ENCODE data around the gene CD33.
"Not testable (repeated sequence)": the region's sequence is repeated elsewhere in the genome, so short reads cannot be mapped to it uniquely, and the experiment has no call there.

CD33 gene

DNA sequence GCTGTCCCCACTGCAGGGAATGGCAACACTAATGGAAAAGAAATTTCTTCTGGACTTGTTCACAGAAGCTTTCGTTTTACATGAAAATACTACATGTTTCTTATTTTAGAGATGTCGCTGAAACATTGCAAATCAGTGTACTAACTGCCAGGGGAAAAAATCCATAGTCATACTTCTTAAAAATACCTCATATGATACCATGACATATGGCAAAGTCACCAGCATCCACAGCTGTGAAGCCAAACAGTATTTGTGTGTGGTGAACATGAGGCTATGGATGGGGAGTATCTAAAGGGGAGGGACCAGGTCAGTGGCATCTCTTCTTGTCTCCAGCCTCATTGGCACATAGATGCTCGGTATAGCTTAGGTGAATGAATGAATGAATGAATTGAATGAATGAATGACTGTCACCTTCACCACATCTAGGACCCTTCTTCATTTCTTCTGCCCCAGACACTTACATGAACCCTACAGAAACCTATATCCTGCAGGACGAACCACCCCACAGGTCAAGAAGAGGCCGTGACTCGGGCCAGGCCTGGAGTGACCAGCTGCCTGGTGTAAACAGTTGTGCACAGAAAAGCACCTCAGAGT is 14.6 kb upstream of the CD33 start:
- no peak for DNase-seq (ENCODE audit: low read depth in 3 of 3, low spot score in 1 of 3)

DNA sequence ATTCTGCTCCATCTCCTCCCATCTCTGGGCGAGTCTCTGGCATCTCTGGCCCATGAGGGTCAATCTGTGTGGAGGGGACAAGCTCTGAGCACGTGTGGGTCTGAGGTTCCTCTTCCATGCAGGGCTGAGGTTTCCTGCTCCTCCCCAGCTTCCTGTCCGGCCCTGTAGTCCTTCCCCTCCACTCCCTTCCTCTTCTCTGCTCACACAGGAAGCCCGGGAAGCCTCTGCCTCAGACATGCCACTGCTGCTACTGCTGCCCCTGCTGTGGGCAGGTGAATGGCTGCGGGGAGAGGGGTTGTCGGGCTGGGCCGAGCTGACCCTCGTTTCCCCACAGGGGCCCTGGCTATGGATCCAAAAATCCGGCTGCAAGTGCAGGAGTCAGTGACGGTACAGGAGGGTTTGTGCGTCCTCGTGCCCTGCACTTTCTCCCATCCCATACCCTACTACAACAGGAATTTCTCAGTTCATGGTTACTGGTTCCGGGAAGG is 14.0 kb upstream of the CD33 start:
- DNase-seq (ENCODE audit: low read depth in 3 of 3, low spot score in 1 of 3): not testable (repeated sequence)

DNA sequence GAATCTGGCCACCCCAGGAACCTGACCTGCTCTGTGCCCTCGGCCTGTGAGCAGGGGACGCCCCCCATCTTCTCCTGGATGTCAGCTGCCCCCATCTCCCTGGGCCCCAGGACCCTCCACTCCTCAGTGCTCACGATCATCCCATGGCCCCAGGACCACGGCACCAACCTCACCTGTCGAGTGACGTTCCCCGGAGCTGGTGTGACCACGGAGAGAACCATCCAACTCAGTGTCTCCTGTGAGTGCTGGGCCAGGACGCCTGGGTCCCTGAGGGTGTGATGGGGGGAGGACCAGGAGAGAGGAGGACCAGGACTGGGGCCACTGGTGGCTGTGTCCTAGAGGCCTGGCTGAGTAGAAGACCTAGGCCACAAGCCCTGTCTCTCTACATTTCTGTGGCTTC is 13.0 kb upstream of the CD33 start:
- no peak for DNase-seq (ENCODE audit: low read depth in 3 of 3, low spot score in 1 of 3)

GRCh38 chr19:51219307-51219706 is 5.6 kb upstream of the CD33 start:
- no peak for DNase-seq (ENCODE audit: low read depth in 3 of 3, low spot score in 1 of 3)

GRCh38 chr19:51219971-51220370 is 4.9 kb upstream of the CD33 start:
- DNase-seq (ENCODE audit: low read depth in 3 of 3, low spot score in 1 of 3): no peak

DNA sequence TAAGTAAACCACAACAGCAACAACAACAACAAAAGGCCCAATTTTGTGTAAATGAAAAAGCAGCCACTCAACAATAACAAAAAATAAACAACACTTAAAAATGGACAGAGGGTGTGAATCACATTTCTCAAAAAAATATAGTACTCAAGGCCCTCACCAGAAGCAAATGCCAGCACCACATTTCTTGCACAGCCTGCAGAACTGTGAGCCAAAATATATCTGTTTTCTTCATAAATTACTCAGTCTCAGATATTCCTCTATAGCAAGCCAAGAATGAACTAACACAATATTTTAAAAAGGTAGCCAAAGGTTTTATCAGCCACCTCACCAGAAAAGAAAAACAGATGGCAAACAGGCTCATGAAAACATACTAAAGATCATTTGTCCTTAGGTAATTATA is 3.9 kb upstream of the CD33 start:
- no peak for DNase-seq (ENCODE audit: low read depth in 3 of 3, low spot score in 1 of 3)

DNA sequence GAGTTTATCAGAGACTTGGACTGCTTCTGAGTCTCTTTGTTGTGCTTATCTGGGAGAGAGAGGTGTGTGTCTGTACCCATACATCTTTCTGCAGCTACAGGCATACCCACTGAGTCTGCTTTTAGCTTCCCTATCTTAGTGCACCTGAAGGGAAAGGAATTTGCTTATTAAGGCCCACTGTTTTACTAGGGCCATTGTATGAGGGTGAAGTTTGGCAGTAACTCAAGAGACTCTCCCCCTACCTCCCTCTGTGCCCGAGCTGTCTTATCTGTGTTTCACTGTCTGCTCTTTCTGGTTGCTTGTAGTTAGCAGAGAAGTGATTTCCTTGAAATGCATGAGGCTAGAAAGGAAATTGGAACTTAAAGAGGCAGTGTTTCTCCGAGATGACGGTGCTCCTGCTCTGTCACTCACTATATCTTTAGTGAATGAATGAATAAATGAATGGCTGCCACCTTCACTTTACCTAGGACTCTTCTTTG is 678 bp upstream of the CD33 start:
- no peak for DNase-seq (ENCODE audit: low read depth in 3 of 3, low spot score in 1 of 3)

DNA sequence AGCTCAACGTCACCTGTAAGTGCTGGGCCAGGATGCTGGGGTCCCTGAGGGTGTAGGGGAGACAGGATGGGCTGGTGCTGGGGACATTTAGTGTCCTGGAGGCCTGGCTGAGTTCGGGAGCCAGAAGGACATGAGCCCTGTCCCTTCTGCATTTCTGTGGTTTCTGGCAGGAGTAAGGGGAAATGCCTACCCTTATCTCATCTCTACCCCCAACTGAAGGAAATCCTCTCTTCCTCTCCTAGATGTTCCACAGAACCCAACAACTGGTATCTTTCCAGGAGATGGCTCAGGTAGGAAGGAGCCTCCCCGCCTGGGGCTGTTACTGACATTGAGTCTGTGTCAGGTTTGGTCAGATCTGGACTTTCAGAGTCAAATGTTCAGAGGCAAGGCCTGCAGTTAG is 1.2 kb downstream of the CD33 start:
- DNase-seq (ENCODE audit: low read depth in 3 of 3, low spot score in 1 of 3): no peak

- DNase-seq (ENCODE audit: low read depth in 3 of 3, low spot score in 1 of 3): no peak
Measured at GRCh38 chr19:51227326-51227725, 2.4 kb downstream of the CD33 start.

- no peak for DNase-seq (ENCODE audit: low read depth in 3 of 3, low spot score in 1 of 3)
Measured at GRCh38 chr19:51227966-51228365, 3.1 kb downstream of the CD33 start.

GRCh38 chr19:51240866-51241265 is 16.0 kb downstream of the CD33 start:
- no peak for DNase-seq (ENCODE audit: low read depth in 3 of 3, low spot score in 1 of 3)

DNA sequence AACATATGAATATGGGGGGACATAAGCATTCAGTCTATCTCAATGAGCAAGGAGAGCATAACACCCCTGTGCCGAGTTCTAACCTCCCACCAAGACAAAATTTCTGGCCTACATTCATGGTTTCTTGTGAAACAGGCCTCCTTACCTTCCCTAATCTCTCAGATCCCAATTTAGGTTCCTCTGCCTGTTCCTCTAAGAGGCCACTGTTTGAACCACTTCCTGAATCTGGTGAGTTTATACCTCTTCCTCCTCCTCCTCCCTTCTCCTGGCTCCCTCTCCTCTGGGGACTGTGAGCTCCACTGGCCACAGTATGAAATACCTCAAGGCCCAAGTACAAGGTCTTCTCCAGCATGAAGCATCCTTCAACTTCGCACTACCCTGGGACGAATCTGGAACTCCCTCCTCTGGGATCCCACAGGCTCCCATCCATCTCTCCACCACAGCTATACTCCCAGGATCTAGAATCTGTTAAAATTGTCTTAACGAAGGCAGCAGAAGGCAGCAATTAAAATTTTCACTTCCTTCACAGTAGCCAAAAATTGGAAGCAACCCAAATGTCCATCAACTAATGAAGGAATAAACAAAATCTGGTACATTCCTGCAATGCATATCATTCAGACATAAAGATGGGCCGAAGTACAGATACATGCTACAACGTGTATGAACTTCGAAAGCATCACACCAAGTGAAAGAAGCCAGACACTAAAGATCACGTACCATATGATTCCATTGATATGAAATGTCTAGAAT is 18.2 kb downstream of the CD33 start:
- no peak for DNase-seq (ENCODE audit: low read depth in 3 of 3, low spot score in 1 of 3)

DNA sequence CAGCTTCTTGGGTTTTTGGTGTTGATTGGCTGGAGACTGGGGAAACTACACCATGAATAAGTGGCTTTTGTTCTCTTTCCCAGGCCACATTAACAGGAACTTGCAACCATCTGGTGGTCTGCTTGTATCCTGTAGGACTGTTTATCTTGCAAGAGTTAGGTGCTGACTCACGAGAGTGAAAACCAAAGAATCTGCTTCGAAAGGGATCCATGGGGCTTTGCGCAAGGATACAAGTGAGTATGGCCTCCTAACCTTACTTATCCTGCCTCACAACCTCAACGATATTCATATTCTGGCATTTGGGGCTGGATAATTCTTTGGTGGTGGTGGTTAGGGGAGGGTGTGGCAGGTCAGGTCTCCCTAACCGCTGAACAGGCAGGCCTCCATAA is 21.3 kb downstream of the CD33 start:
- no peak for DNase-seq (ENCODE audit: low read depth in 3 of 3, low spot score in 1 of 3)

GRCh38 chr19:51247972-51248590 is 23.2 kb downstream of the CD33 start:
- DNase-seq (ENCODE audit: low read depth in 3 of 3, low spot score in 1 of 3): no peak

GRCh38 chr19:51250786-51251467 is 26.0 kb downstream of the CD33 start, which contains the start of gene SIGLECL1:
TSS of gene SIGLECL1 (plus strand) at chr19:51251080. CDS start at chr19:51264073, 12,993 bp downstream.
- no peak for DNase-seq (ENCODE audit: low read depth in 3 of 3, low spot score in 1 of 3)

DNA sequence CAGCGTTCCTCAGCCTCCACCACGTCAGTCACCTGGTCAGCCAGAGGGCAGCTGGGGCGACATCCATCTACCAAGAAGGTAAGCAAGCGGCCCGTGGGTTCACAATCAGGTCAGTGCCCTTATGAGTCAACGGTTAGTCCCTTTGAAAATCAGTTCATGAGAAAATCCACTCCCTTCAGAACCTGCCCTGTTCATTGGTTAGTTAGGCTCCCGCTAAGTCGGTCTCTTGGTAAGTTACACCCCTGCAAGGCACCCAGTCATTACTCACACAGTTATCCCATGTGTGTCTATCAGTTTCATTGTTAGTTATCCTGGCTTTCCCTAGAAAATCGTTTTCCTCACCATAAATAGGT is 26.6 kb downstream of the CD33 start:
- no peak for DNase-seq (ENCODE audit: low read depth in 3 of 3, low spot score in 1 of 3)

DNA sequence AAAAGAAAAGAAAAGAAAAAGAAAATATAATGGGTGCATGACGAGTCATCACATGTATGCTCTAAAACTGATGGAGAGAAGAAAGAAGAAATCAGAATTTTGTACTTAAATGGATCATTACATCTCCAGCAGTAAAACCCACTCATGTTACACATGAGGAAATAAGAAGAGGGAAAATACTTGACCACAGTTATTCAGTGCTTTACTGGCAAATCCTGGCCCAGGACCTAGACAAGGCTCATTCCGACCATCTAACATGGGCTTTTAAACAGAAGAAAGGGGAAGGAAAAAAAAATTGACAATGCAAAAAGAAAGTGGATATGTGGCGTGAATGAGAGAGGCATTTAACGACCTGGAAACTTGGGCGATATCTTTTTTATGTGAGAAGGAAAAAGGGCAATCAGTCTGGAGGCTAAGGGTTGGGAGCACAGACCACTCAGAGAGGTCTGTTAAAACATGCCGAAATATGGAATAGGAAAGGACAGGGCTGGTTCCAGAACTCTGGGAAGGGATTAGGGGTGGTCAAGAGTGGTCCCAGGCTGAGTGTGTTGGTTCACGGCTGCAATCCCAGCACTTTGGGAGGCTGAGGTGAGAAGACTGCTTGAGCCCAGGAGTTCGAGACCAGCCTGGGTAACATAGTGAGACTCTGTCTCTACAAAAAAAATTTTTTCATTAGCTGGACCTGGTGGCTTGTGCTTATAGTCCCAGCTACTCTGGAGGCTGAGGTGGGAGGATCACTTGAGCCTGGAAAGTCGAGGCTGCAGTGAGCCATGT is 27.6 kb downstream of the CD33 start:
- no peak for DNase-seq (ENCODE audit: low read depth in 3 of 3, low spot score in 1 of 3)

DNA sequence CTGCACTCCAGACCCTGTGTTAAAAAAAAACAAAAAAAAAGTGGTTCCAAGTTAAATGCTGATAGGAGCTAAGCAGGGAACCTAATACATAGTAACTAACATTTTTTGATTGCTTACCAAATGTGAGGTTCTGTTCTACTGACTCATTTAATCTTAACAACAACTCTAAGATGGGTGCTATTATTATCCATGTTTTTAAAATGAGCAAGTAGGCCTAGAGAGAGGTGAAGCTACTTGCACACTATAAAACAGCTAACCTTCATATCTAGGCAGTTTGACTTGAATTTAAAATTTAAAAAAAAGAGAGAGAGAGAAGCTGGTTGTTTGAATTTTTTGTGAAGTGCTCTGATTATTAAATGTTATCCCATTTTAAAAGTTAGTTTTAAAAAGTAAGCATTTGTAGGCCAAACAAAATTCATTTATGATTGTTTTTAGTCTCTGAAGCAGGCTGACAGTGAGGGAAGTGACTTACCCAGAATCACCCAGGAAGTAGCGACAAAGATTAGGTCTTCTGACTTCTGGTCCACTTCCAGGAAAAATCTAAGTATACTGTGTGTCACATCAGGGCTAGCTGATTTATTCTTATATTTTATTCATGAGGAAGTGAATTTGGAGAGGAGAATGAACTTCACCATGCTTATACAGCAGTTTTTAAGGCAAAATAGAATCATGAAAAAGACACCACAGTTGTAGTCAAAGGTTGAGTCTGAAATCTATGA is 28.4 kb downstream of the CD33 start:
- DNase-seq (ENCODE audit: low read depth in 3 of 3, low spot score in 1 of 3): no peak

- DNase-seq (ENCODE audit: low read depth in 3 of 3, low spot score in 1 of 3): no peak
Measured at GRCh38 chr19:51256155-51256625, 31.3 kb downstream of the CD33 start.

DNA sequence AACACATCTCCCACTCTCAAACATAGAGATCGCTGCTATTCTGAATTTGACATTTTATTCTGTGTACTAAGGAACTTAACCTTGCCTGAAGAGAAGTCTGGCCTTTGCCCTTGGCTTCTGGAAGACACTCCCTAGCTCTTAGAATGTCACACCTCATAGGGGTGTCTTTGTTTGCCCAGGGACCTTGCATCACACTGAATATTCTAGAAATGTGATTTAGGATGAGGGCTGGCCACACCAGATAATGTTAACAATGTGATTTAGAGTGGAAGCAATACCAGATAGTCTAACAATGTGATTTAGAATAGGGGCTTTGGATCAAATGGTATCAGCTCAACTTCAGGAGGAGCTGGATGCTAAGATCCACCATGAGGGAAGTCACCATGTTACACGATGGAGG is 32.6 kb downstream of the CD33 start:
- no peak for DNase-seq (ENCODE audit: low read depth in 3 of 3, low spot score in 1 of 3)
